K562 (cell line): ENCODE data around the gene CCDC127. TPM values are rescaled to one million over a fixed set of nuclear protein-coding genes. Genes with fewer than 3 reads are reported as not detected.

Experiments
- COPS2 ChIP-seq: fragments of 450-650 bp; conservative IDR thresholded peaks from 2 replicates; pipeline ENCODE4 v1.6.1; 2016; ENCODE audit warnings: mild to moderate bottlenecking, moderate library complexity
- CTBP1 ChIP-seq: fragments of 450-650 bp; IDR thresholded peaks from 2 replicates; pipeline ENCODE4 v1.6.1; 2016; ENCODE audit warnings: borderline replicate concordance
- DEAF1 ChIP-seq: fragments of 450-650 bp; formaldehyde crosslinking; IDR thresholded peaks from 2 replicates; pipeline ENCODE4 v1.4.0; 2020; ENCODE audit warnings: mild to moderate bottlenecking, moderate library complexity
- ELK1 ChIP-seq: sonication (generic); formaldehyde crosslinking; IDR thresholded peaks from 2 replicates; pipeline ENCODE4 v1.8.1; 2022; ENCODE audit warnings: missing genetic modification reagents
- ID3 ChIP-seq, 2 experiments: fragments of 250-450 bp in 1 of 2; fragments of 450-650 bp in 1 of 2; sonication (Bioruptor Pico) in 1 of 2; IDR thresholded peaks; 2 replicates each; pipeline versions ENCODE4 v1.6.1 to v1.8.0; 2016 to 2021; ENCODE audit warnings: mild to moderate bottlenecking in 2 of 2, moderate library complexity in 2 of 2, missing compliant biosample characterization in 1 of 2, missing genetic modification characterization in 1 of 2
- KDM1A ChIP-seq, 2 experiments: fragments of 450-650 bp; IDR thresholded peaks; 2 replicates each; pipeline ENCODE4 v1.6.1; 2016; ENCODE audit warnings: mild to moderate bottlenecking in 2 of 2
- MTA3 ChIP-seq: fragments of 450-650 bp; formaldehyde crosslinking; IDR thresholded peaks from 2 replicates; pipeline ENCODE4 v1.6.1; 2017; ENCODE audit warnings: mild to moderate bottlenecking, borderline replicate concordance
- NBN ChIP-seq: fragments of 450-650 bp; IDR thresholded peaks from 2 replicates; pipeline ENCODE4 v1.6.1; 2016; ENCODE audit warnings: low read depth, mild to moderate bottlenecking
- POLR2A ChIP-seq: fragments of 450-650 bp; conservative IDR thresholded peaks from 2 replicates; pipeline ENCODE4 v1.6.1; 2016
- PREB ChIP-seq: sonication (generic); formaldehyde crosslinking; IDR thresholded peaks from 2 replicates; pipeline ENCODE4 v1.8.1; 2023; ENCODE audit warnings: mild to moderate bottlenecking, missing genetic modification reagents
- SAFB ChIP-seq: fragments of 200-400 bp; formaldehyde crosslinking; IDR thresholded peaks from 2 replicates; pipeline ENCODE4 v1.6.1; 2017; ENCODE audit warnings: low read depth, low read length, borderline replicate concordance
- SUPT5H ChIP-seq: fragments of 450-650 bp; IDR thresholded peaks from 2 replicates; pipeline ENCODE4 v1.6.1; 2016
- XRCC3 ChIP-seq: fragments of 450-650 bp; IDR thresholded peaks from 2 replicates; pipeline ENCODE4 v1.6.1; 2017; ENCODE audit warnings: mild to moderate bottlenecking, moderate library complexity
- ZBTB5 ChIP-seq: fragments of 450-650 bp; IDR thresholded peaks from 2 replicates; pipeline ENCODE4 v1.6.1; 2017; ENCODE audit warnings: antibody characterized with exemption
- ZHX1 ChIP-seq: fragments of 150-350 bp; conservative IDR thresholded peaks from 2 replicates; pipeline ENCODE4 v1.6.1; 2014; ENCODE audit warnings: low read length
- ZNF717 ChIP-seq: fragments of 250-450 bp; sonication (Bioruptor Pico); IDR thresholded peaks from 2 replicates; pipeline ENCODE4 v1.5.0; 2021
- polyA plus RNA-seq, 8 experiments: library from polyadenylated mRNA; depleted of rRNA in 4 of 8; stranded (reverse) in 5 of 8; unstranded in 3 of 8; fragments of >200 nt; fragmentation: Nextera tagmentation in 2 of 8; fragmentation: Illumina TruSeq in 1 of 8; extraction: Ambion mirVana in 2 of 8; extraction: Trizol in 1 of 8; gene quantifications; 2 replicates each; pipeline versions ENCODE4 v1.2.1 to v1.2.3, GENCODE V29; 2011 to 2014; ENCODE audit warnings: inconsistent platforms in 1 of 8, missing spikeins in 1 of 8
- total RNA-seq, 7 experiments: library from RNA; depleted of rRNA in 6 of 7; stranded (reverse); fragments of >200 nt in 6 of 7; fragmentation: Illumina TruSeq in 2 of 7; extraction: Trizol in 2 of 7; gene quantifications; 2 replicates each; pipeline versions ENCODE4 v1.2.1 to v1.2.3, GENCODE V29; 2011 to 2021; ENCODE audit warnings: low replicate concordance in 1 of 7

CCDC127 gene
- total and polyA plus RNA-seq, 9 of the 15 experiments (the other 6 are each of a cell fraction or from before 2014, with no cell fraction given) = 2.7 to 4.5 (median 4.1) TPM

GRCh38 chr5:188488-189481 lies 29.2 kb downstream of the CCDC127 start (continued):
- TF ChIP-seq ID3 (CRISPR knock-in tag; IDR thresholded peaks at IDR 0.05) (no peak), ID3 (tag; IDR thresholded peaks at IDR 0.05) (no peak), COPS2 (no peak), ZNF717 (no peak), NBN (no peak), SAFB (no peak), POLR2A (no peak), KDM1A (IDR thresholded peaks at IDR 0.05) (no peak), DEAF1 (CRISPR knock-in tag) (no peak), CTBP1 (peak; percentile 84; the same call in 1 of the 2 replicates), PREB (CRISPR knock-in tag) (no peak), MTA3 (no peak), SUPT5H (no peak), ELK1 (CRISPR knock-in tag) (no peak), ZHX1 (no peak), ZBTB5 (no peak), XRCC3 (no peak)
